Naive thymus-derived CD4-positive, alpha-beta T cell (primary cell): ENCODE data around the gene JADE2. TPM values are rescaled to one million over a fixed set of nuclear protein-coding genes. Genes with fewer than 3 reads are reported as not detected.
A peak's percentile ranks its signal among the peaks of the same experiment; 100 is the strongest.

ENCODE experiments used
- ATAC-seq: fragments of 150-1000 bp; cut with Tn5 transposase; 2 replicates; pipeline ENCODE4 v1.10.0; 2021; ENCODE audit warnings: mild to moderate bottlenecking, moderate library complexity
- CTCF ChIA-PET: fragments of 350-600 bp; sonication (Branson Sonifier 250); formaldehyde crosslinking; loops from one replicate; lab custom pipeline; 2021; ENCODE audit warnings: antibody characterized with exemption; lab: Charles Lee
- POLR2A ChIA-PET: fragments of 350-600 bp; sonication (Branson Sonifier 250); formaldehyde crosslinking; loops from one replicate; lab custom pipeline; 2021; ENCODE audit warnings: antibody characterized with exemption, inconsistent platforms; lab: Charles Lee
- DNase-seq, 9 donors: peaks; one replicate each; pipeline versions ENCODE4 v3.0.0 to v3.0.0-alpha.2; 2020 to 2022; ENCODE audit warnings: mixed read lengths in 1 of 9
- H3K27ac ChIP-seq: one replicate; pipeline ENCODE4 v1.7.0; 2013; ENCODE audit warnings: mild to moderate bottlenecking, low read depth, low read length, moderate library complexity
- H3K27me3 ChIP-seq, 2 donors: one replicate each; pipeline ENCODE4 v1.7.0; 2013; ENCODE audit warnings: low read length in 2 of 2, mild to moderate bottlenecking in 2 of 2, moderate library complexity in 2 of 2; ENCODE audit not compliant: control insufficient read depth in 2 of 2, insufficient read depth in 2 of 2
- H3K36me3 ChIP-seq, 3 experiments: 1 replicate in 2 of 3; 2 replicates in 1 of 3; pipeline ENCODE4 v1.7.0; 2013; ENCODE audit warnings: low read length in 3 of 3, mild to moderate bottlenecking in 3 of 3, moderate library complexity in 1 of 3; ENCODE audit not compliant: insufficient read depth in 3 of 3, control insufficient read depth in 2 of 3
- H3K4me1 ChIP-seq, 2 donors: one replicate each; pipeline ENCODE4 v1.7.0; 2013; ENCODE audit warnings: low read length in 2 of 2, mild to moderate bottlenecking in 2 of 2, moderate library complexity in 1 of 2; ENCODE audit not compliant: control insufficient read depth in 2 of 2, insufficient read depth in 2 of 2
- H3K4me3 ChIP-seq: 2 replicates; pipeline ENCODE4 v1.7.0; 2013; ENCODE audit warnings: mild to moderate bottlenecking, low read length
- H3K9me3 ChIP-seq, 3 experiments: 1 replicate in 2 of 3; 2 replicates in 1 of 3; pipeline ENCODE4 v1.7.0; 2013; ENCODE audit warnings: low read length in 3 of 3; ENCODE audit not compliant: control insufficient read depth in 2 of 3
- H3K27ac Mint-ChIP-seq, 9 donors: one replicate each; pipeline ENCODE4 v1.8.0; 2020 to 2022; ENCODE audit warnings: mixed read lengths in 9 of 9, mild to moderate bottlenecking in 8 of 9, moderate library complexity in 5 of 9, inconsistent platforms in 2 of 9
- H3K27me3 Mint-ChIP-seq, 5 donors: one replicate each; pipeline ENCODE4 v1.8.0; 2021 to 2022; ENCODE audit warnings: mixed read lengths in 5 of 5, mild to moderate bottlenecking in 1 of 5
- H3K36me3 Mint-ChIP-seq, 5 donors: one replicate each; pipeline ENCODE4 v1.8.0; 2020 to 2022; ENCODE audit warnings: mixed read lengths in 5 of 5, mild to moderate bottlenecking in 3 of 5, inconsistent platforms in 1 of 5
- H3K4me1 Mint-ChIP-seq, 7 donors: one replicate each; pipeline ENCODE4 v1.8.0; 2020 to 2022; ENCODE audit warnings: mixed read lengths in 7 of 7, mild to moderate bottlenecking in 3 of 7, inconsistent platforms in 1 of 7
- H3K4me3 Mint-ChIP-seq, 10 donors: one replicate each; pipeline ENCODE4 v1.8.0; 2020 to 2022; ENCODE audit warnings: mild to moderate bottlenecking in 10 of 10, mixed read lengths in 10 of 10, moderate library complexity in 6 of 10, inconsistent platforms in 2 of 10
- H3K9me3 Mint-ChIP-seq, 11 donors: one replicate each; pipeline ENCODE4 v1.8.0; 2020 to 2022; ENCODE audit warnings: mixed read lengths in 11 of 11, mild to moderate bottlenecking in 4 of 11, inconsistent platforms in 1 of 11, moderate library complexity in 1 of 11
- intact Hi-C, 2 donors: fragments of 100-400 bp; cut with micrococcal nuclease; formaldehyde crosslinking; loops; one replicate each; pipeline ENCODE4 v1.15.1; 2023
- polyA plus RNA-seq, 2 donors: library from polyadenylated mRNA; unstranded; fragments of 300-500 nt; fragmentation: Illumina TruSeq; gene quantifications; one replicate each; pipeline ENCODE4 v1.2.3, GENCODE V29; 2021
- total RNA-seq, 6 experiments: library from RNA in 5 of 6; stranded (reverse) in 5 of 6; gene quantifications; 1 replicate in 5 of 6; 2 replicates in 1 of 6; pipeline ENCODE4 v1.2.3 and lab custom pipeline; 2021 to 2026

The JADE2 gene
- total and polyA plus RNA-seq, 7 experiments from 2014 or later = 29.8 to 271 (median 129) TPM

DNA sequence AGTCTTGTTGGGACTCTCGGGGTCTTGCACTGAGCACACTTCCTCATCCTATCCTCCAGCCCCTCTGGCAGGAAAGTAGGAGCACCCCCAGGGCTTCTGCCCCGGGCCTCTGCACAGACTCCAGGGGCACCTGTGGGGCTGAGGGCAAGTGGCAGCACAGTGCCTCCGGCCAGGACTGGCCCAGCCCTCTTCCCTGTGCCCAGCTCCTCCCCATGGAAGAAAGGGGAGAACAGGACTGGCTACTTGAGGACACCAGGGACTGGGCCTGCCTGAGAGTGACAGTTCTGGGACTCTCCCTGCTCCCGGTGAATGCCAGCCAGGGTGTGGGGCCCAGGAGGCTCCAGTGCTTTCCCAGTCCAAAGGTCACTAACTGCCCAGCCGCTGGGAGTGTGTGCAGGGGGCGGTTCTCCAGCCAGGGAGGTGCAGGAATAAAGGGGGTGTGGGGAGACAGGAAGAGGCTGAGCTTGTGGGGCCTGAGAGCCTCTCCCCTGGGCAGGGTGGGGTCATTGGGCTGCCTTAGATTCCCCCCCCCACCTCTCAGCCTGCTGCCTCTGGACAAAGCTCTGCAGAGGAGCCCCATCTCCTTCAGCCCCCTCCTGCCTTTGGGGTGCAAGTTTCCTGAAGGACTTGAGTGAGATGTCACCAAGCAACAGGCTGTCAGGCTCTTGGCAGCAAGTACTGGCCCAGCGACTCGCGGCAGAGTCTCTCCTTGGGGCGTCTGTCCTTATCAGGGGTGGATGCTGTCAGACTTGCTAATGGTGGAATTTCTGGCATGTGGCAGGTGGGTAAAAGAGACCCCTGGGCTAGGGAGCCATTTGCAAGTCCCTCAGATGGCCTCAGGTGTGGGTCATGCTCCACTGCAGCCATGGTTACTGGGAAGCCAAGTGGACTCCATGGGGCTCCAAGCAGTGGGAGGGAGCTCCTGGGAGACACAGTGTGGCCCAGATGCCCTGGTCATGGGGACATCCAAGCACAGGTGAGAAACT is 19.1 kb upstream of the JADE2 start:
- Mint-ChIP-seq H3K27me3 (no peaks in the 10 kb centered on the region), H3K4me3 (no peak overlapping the region), H3K9me3 (no peaks in the 10 kb centered on the region), H3K27ac (no peak overlapping the region), H3K36me3 (no peaks in the 10 kb centered on the region), H3K4me1 (peaks cover 11 to 52% (median 19%) of the 10 kb centered on the region in 7 donors)
- Histone ChIP-seq H3K36me3 (no peaks in the 10 kb centered on the region), H3K9me3 (no peaks in the 10 kb centered on the region), H3K4me1 (peaks cover 16 to 21% of the 10 kb centered on the region in 2 donors), H3K4me3 (no peak overlapping the region), H3K27ac (no peak overlapping the region), H3K27me3 (no peaks in the 10 kb centered on the region)
- ChIA-PET CTCF (interaction anchor here (0.6 kb wide), 1 partner anchor 226 kb away, joined by 4 read pairs; no protein-coding TSS in a partner anchor), POLR2A (interaction anchor here (2.0 kb wide), 1 partner anchor 17 kb away, joined by 8 read pairs; no protein-coding TSS in a partner anchor)
- DNase-seq (no peak), ATAC-seq (no peak)
- intact Hi-C loops = no loop called here

- DNase-seq (no peak), ATAC-seq (no peak)
- H3K4me1 ChIP-seq = peaks cover 16 to 21% of the 10 kb centered on the region in 2 donors
- no peaks in the 10 kb centered on the region for H3K9me3 ChIP-seq
- no peaks in the 10 kb centered on the region for H3K36me3 ChIP-seq
- no peak overlapping the region for H3K4me3 ChIP-seq
- Mint-ChIP-seq H3K4me3 (no peak overlapping the region), H3K9me3 (no peaks in the 10 kb centered on the region), H3K36me3 (no peaks in the 10 kb centered on the region), H3K27ac (no peak overlapping the region), H3K4me1 (peaks cover 11 to 48% (median 19%) of the 10 kb centered on the region in 7 donors), H3K27me3 (no peaks in the 10 kb centered on the region)
- ChIA-PET POLR2A (no interaction called here), CTCF (interaction anchor here (0.6 kb wide), 1 partner anchor 82 kb away, joined by 6 read pairs; no protein-coding TSS in a partner anchor)
- H3K27ac ChIP-seq = no peak overlapping the region
- H3K27me3 ChIP-seq = no peaks in the 10 kb centered on the region
- intact Hi-C loops = no loop called here
These were observed 18.0 kb upstream of the JADE2 start for GRCh38 chr5:134507452-134507851.

DNA sequence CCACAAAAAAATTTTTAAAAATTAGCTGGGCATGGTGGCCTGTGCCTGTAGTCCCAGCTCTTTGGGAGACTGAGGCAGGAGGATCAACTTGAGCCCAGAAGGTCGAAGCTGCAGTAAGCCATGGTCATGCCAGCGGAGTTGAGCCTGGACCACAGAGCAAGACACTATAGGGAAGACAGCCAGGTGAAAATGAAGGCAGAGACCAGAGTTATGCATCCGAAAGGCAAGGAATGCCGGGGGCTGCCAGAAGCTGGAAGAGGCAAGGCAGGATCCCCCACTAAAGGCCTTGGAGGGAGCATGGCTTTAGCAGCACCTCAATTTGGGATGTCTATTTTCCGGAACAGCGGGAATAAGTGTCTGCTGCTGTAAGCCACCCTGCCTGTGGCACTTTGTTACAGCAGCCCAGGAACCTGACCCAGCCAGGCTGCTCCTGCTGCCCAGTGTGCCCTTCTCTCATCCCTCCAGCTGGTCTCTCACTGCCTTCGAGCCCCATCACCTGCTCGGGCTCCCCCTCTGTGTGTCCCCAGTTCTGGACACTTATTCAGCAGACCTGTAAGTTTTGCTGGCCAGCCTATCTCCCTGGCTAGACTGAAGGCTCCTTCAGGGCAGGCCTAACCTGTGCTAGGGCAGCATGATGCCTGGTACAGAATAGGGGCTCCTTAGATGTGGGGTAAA is 16.8 kb upstream of the JADE2 start:
- no peaks in the 10 kb centered on the region for H3K27me3 ChIP-seq
- H3K36me3 Mint-ChIP-seq = no peaks in the 10 kb centered on the region
- no peak overlapping the region for H3K4me3 ChIP-seq
- no peaks in the 10 kb centered on the region for H3K9me3 Mint-ChIP-seq
- peak overlapping the region in 1 of 9 donors; percentile 20 for H3K27ac Mint-ChIP-seq
- CTCF ChIA-PET = no interaction called here
- DNase-seq (no peak), ATAC-seq (no peak)
- intact Hi-C loops = no loop called here
- H3K4me1 ChIP-seq = peaks cover 8 to 12% of the 10 kb centered on the region in 2 donors
- no peaks in the 10 kb centered on the region for H3K9me3 ChIP-seq
- no peaks in the 10 kb centered on the region for H3K27me3 Mint-ChIP-seq
- H3K27ac ChIP-seq = no peak overlapping the region
- no peak overlapping the region for H3K4me3 Mint-ChIP-seq
- H3K4me1 Mint-ChIP-seq = peaks cover 6 to 40% (median 14%) of the 10 kb centered on the region in 7 donors
- no peaks in the 10 kb centered on the region for H3K36me3 ChIP-seq
- POLR2A ChIA-PET = interaction anchor here (0.6 kb wide), 1 partner anchor 1499 kb away, joined by 3 read pairs; no protein-coding TSS in a partner anchor

DNA sequence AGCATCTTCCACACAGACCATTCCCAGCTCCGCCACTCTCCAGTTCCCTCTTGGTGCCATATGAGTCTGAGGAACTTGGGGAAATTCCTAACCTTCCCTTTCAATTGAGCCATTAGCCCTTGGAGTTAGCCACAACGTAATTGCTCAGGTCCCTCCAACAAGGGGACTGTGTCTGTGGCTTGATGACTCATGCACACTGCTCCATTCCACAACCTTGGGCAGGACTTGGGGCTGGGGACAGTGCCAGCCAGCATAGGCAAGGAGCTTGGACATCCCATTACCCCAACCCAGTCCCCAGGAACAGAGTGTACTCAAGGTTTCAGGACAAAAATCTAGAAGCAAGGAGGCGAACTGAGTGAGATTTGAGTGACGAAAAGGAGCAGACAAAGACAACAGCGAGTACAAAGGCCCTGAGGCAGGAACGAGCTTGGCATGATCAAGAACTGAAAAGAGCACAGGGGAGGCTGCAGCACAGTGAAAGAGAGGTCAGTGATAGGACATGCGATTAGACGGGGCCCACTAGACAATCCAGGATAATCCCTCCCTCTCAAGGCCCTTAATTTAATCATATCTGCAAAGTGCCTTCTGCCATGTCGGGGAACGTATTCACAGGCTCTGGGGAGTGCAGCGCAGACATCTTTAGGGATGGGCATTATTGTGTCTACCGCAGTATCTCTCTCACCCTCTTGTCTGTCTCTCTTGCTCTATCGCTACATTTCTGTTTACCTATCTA is 16.0 kb upstream of the JADE2 start:
- ATAC-seq (no peak), DNase-seq (no peak)
- no peaks in the 10 kb centered on the region for H3K36me3 ChIP-seq
- no peaks in the 10 kb centered on the region for H3K9me3 Mint-ChIP-seq
- ChIA-PET POLR2A (interaction anchor here (0.8 kb wide), 1 partner anchor 14 kb away, joined by 3 read pairs; no protein-coding TSS in a partner anchor), CTCF (no interaction called here)
- H3K27me3 Mint-ChIP-seq = no peaks in the 10 kb centered on the region
- H3K4me3 Mint-ChIP-seq = no peak overlapping the region
- no peak overlapping the region for H3K27ac ChIP-seq
- no peak overlapping the region for H3K4me3 ChIP-seq
- H3K9me3 ChIP-seq = no peaks in the 10 kb centered on the region
- H3K27ac Mint-ChIP-seq = peak overlapping the region in 1 of 9 donors; percentile 19
- H3K4me1 Mint-ChIP-seq = peaks cover 0 to 31% (median 7%) of the 10 kb centered on the region in 7 donors
- no peaks in the 10 kb centered on the region for H3K27me3 ChIP-seq
- no peaks in the 10 kb centered on the region for H3K36me3 Mint-ChIP-seq
- peaks cover under 1 to 4% of the 10 kb centered on the region in 2 donors for H3K4me1 ChIP-seq
- intact Hi-C loops = no loop called here

GRCh38 chr5:134510970-134511795 is 14.3 kb upstream of the JADE2 start:
- no peaks in the 10 kb centered on the region for H3K36me3 ChIP-seq
- CTCF ChIA-PET = interaction anchor here (1.1 kb wide), 1 partner anchor 16 kb away, joined by 3 read pairs; no protein-coding TSS in a partner anchor
- ATAC-seq (peak; percentile 21), DNase-seq (peak in 1 of 9 donors; percentile 62)
- no peak overlapping the region for H3K4me3 ChIP-seq
- no peaks in the 10 kb centered on the region for H3K27me3 Mint-ChIP-seq
- no peaks in the 10 kb centered on the region for H3K36me3 Mint-ChIP-seq
- no peaks in the 10 kb centered on the region for H3K9me3 Mint-ChIP-seq
- no peak overlapping the region for H3K4me3 Mint-ChIP-seq
- no peaks in the 10 kb centered on the region for H3K9me3 ChIP-seq
- POLR2A ChIA-PET = interaction anchor here (0.6 to 1.7 kb wide), 5 partner anchors 13 to 77 kb away, joined by 3 read pairs; no protein-coding TSS in a partner anchor
- H3K4me1 Mint-ChIP-seq = peaks cover 0 to 27% (median 7%) of the 10 kb centered on the region in 7 donors
- no peaks in the 10 kb centered on the region for H3K4me1 ChIP-seq
- H3K27ac Mint-ChIP-seq = peak overlapping the region in 5 of 9 donors; percentile 1 to 89 (median 9)
- no peak overlapping the region for H3K27ac ChIP-seq
- intact Hi-C loops = no loop called here
- no peaks in the 10 kb centered on the region for H3K27me3 ChIP-seq
